Chondrocyte (in vitro differentiated cells): ENCODE data around the gene ZKSCAN4. TPM values are rescaled to one million over a fixed set of nuclear protein-coding genes. Genes with fewer than 3 reads are reported as not detected.

Experiments used
- DNase-seq: peaks from one replicate; pipeline ENCODE4 v3.0.0; 2021; ENCODE audit warnings: mixed read lengths, low spot score
- H3K27ac Mint-ChIP-seq: one replicate; pipeline ENCODE4 v1.8.0; 2021; ENCODE audit warnings: mild to moderate bottlenecking, moderate library complexity, mixed read lengths; ENCODE audit not compliant: unreplicated experiment
- H3K27me3 Mint-ChIP-seq: 2 replicates; pipeline ENCODE4 v1.8.0; 2021; ENCODE audit warnings: low read depth, mixed read lengths
- H3K36me3 Mint-ChIP-seq: 2 replicates; pipeline ENCODE4 v1.8.0; 2021; ENCODE audit warnings: low read depth, mixed read lengths
- H3K4me1 Mint-ChIP-seq: 2 replicates; pipeline ENCODE4 v1.8.0; 2021; ENCODE audit warnings: low read depth, mild to moderate bottlenecking, mixed read lengths
- H3K4me3 Mint-ChIP-seq: one replicate; pipeline ENCODE4 v1.8.0; 2021; ENCODE audit warnings: mild to moderate bottlenecking, moderate library complexity, mixed read lengths; ENCODE audit not compliant: unreplicated experiment
- H3K9me3 Mint-ChIP-seq: 2 replicates; pipeline ENCODE4 v1.8.0; 2021; ENCODE audit warnings: low read depth, mixed read lengths
- total RNA-seq: library from RNA; stranded (reverse); gene quantifications from 3 replicates; pipeline ENCODE4 v1.2.1, GENCODE V29; 2021
- TF ChIP-seq, protein P1 (sequence below): fragments of 200-600 bp; sonication (generic); IDR thresholded peaks from 2 replicates; pipeline ENCODE4 v1.5.0; 2021; ENCODE audit warnings: antibody characterized with exemption, mild to moderate bottlenecking, moderate library complexity

The ZKSCAN4 gene
- total RNA-seq, 1 donor from 2014 or later, result 4.8 TPM

DNA sequence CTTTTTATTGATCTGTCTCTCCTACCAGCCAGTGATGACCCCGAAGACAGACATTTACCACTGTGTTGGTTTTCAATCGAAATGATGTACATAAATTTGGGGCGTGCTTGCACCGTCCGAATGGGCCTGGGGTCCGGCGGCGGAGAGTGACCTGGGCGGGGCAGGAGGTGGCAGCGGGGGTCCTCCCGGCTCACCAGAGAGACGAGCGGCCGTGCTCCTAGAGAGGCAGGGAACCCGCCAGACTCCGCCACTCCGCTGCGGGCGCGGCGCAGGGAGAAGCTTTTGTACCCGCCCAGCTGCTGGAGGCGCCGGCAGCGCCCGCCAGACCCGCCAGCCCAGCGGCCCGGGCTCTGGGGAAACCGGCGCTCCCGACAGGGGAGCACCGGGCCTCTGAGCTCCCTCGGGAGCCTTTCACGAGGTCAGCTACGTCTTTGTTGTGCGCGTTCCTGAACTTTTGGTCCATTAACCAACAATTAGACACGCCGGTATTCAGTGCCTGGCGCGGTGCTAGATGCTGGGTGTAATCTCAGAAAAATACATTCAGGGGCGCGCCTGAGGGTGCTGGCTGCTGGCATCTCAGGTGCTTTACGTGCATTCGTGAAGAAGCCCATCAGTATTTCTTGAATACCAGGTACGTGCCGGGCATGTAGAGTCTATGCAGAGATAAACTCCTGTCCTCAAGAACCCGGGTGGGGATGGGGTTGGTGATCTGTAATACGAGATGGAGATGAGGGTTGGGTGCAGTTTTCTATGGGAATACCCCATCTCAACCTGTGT is 29.4 kb upstream of the ZKSCAN4 start, which contains the start of gene PGBD1:
TSS of gene PGBD1 (plus strand) at position 285 of the 777 bp plus-strand sequence. CDS start 2,242 bp downstream, outside the sequence.
- Mint-ChIP-seq H3K9me3 (peaks cover 13% of the 10 kb centered on the region), H3K27me3 (no peaks in the 10 kb centered on the region), H3K4me3 (peak within 1 kb of the TSS; percentile 90), H3K27ac (peak within 1 kb of the TSS; percentile 76), H3K36me3 (peaks cover 35% of the 10 kb centered on the region), H3K4me1 (peaks cover 14% of the 10 kb centered on the region)
- peak; percentile 95 for DNase-seq
- TF ChIP-seq, protein P1, sequence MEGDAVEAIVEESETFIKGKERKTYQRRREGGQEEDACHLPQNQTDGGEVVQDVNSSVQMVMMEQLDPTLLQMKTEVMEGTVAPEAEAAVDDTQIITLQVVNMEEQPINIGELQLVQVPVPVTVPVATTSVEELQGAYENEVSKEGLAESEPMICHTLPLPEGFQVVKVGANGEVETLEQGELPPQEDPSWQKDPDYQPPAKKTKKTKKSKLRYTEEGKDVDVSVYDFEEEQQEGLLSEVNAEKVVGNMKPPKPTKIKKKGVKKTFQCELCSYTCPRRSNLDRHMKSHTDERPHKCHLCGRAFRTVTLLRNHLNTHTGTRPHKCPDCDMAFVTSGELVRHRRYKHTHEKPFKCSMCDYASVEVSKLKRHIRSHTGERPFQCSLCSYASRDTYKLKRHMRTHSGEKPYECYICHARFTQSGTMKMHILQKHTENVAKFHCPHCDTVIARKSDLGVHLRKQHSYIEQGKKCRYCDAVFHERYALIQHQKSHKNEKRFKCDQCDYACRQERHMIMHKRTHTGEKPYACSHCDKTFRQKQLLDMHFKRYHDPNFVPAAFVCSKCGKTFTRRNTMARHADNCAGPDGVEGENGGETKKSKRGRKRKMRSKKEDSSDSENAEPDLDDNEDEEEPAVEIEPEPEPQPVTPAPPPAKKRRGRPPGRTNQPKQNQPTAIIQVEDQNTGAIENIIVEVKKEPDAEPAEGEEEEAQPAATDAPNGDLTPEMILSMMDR, result peak; percentile 19

DNA sequence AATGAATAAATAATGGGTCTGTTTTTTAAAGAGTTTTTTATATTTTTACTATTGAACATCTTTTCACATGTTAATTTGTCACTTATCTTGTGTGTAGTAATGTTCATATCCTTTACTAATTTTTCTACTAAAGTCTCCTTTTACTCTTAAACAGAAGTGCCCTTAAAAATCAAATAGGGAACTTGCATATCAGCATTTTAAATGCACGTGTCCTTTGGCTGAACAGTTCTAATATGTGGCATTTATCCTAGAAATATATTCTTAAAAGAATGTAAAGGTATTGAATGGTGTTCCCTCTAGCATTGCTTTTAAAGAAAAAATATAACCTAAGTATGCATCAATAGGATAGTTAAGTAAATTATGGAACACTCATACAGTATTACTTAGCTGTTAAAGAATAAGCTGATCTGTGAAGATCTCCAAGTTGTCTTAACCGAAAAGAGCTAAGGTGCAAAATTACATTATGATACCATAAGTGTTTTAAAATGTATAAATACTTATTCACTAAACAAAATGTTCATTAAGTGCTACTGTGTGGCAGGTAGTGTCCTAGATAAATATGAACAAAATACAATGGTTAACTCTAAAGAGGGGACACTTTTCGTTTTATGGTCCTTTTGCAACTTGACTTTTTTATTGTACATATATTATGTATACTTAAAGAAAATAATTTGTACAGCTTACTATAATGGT is 28.7 kb upstream of the ZKSCAN4 start:
- Mint-ChIP-seq H3K9me3 (peaks cover 13% of the 10 kb centered on the region), H3K36me3 (peaks cover 38% of the 10 kb centered on the region), H3K27ac (no peak overlapping the region), H3K27me3 (no peaks in the 10 kb centered on the region), H3K4me1 (peaks cover 14% of the 10 kb centered on the region), H3K4me3 (peak overlapping the region; percentile 90)
- TF ChIP-seq, protein P1, result no peak
- DNase-seq, result no peak

DNA sequence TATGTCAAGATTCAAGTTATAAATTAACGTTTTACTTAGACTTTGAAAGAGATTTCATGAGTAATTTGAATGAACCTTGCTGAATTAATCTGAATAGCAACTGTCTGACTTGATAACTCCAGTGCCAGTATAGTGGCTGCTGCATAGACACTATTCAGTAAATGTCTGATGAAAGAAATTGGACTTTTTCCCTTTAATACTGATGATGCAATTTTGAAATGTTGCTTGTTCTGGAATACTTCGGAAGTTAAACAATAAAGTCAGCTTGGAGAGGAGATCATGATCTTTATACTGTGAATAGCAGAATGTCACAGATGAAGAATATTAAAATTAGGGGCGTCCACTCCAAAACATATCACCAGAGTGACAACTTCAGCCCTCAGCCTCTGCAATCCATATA is 25.7 kb upstream of the ZKSCAN4 start:
- DNase-seq, result no peak
- H3K27ac Mint-ChIP-seq, result no peak overlapping the region
- H3K4me3 Mint-ChIP-seq, result no peak overlapping the region
- no peaks in the 10 kb centered on the region for H3K27me3 Mint-ChIP-seq
- peaks cover 6% of the 10 kb centered on the region for H3K9me3 Mint-ChIP-seq
- TF ChIP-seq, protein P1, result no peak
- peaks cover 37% of the 10 kb centered on the region for H3K36me3 Mint-ChIP-seq
- H3K4me1 Mint-ChIP-seq, result peaks cover 11% of the 10 kb centered on the region

DNA sequence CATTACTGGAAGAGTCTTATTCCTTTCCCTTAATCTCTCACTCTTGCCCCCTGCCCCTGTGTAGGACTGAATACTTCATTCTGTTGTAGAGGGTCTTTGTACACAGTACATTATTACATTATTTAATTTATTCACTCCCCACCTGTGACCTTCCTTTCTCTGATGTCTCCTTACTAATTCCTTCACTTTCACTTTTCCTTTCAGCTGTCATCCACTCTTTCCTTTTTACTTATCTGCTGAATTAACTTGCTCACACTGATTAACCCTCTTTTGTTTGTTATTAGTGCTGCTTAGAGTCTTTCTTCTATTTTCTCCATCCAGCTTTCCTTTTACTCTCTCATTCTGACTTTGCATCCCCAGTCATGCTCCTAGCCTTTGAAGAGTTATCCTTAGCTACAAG is 22.8 kb upstream of the ZKSCAN4 start:
- DNase-seq, result no peak
- no peaks in the 10 kb centered on the region for H3K9me3 Mint-ChIP-seq

DNA sequence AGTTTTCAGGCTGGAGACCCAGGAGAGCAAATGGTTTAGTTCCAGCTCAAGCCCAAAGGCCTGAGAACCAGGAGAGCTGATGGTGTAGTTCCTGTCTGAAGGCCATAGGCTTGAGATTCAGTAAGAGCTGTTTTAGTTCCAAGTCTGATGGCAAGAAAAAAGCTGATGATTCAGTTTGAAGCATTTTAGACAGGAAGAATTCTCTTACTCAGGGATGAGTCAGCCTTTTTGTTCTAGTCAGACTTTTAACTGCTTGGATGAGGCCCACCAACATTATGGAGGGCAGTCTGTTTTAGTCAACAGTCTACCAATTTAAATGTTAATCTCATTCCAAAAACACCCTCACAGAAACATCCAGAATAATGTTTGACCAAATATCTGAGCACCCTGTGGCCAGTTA is 17.4 kb upstream of the ZKSCAN4 start:
- TF ChIP-seq, protein P1, result no peak
- peaks cover 16% of the 10 kb centered on the region for H3K36me3 Mint-ChIP-seq
- peaks cover 12% of the 10 kb centered on the region for H3K4me1 Mint-ChIP-seq
- no peak for DNase-seq
- H3K27ac Mint-ChIP-seq, result peak overlapping the region; percentile 85
- H3K9me3 Mint-ChIP-seq, result no peaks in the 10 kb centered on the region
- H3K4me3 Mint-ChIP-seq, result no peak overlapping the region
- H3K27me3 Mint-ChIP-seq, result no peaks in the 10 kb centered on the region

More for the DNA sequence above, 22.8 kb upstream of the ZKSCAN4 start:
- no peaks in the 10 kb centered on the region for H3K27me3 Mint-ChIP-seq
- TF ChIP-seq, protein P1, result no peak
- no peak overlapping the region for H3K4me3 Mint-ChIP-seq
- H3K36me3 Mint-ChIP-seq, result peaks cover 42% of the 10 kb centered on the region
- no peaks in the 10 kb centered on the region for H3K4me1 Mint-ChIP-seq
- H3K27ac Mint-ChIP-seq, result no peak overlapping the region
